Adipocyte (in vitro differentiated cells): ENCODE results near the gene SCGB1C1.

Experiments used
- DNase-seq: peaks from one replicate; pipeline ENCODE4 v3.0.0-alpha.2; 2015; ENCODE audit warnings: low read depth
- H3K27me3 ChIP-seq: replicated peaks from 2 replicates; pipeline ENCODE4 v1.7.0; 2013; ENCODE audit warnings: mild to moderate bottlenecking, low read length, moderate library complexity; ENCODE audit not compliant: control insufficient read depth, insufficient read depth
- H3K36me3 ChIP-seq: 2 replicates; pipeline ENCODE4 v1.7.0; 2013; ENCODE audit warnings: low read length, mild to moderate bottlenecking, moderate library complexity; ENCODE audit not compliant: control insufficient read depth, insufficient read depth, severe bottlenecking
- H3K4me1 ChIP-seq: 2 replicates; pipeline ENCODE4 v1.7.0; 2013; ENCODE audit warnings: mild to moderate bottlenecking, low read length, moderate library complexity; ENCODE audit not compliant: control insufficient read depth, insufficient read depth
- H3K4me3 ChIP-seq: 2 replicates; pipeline ENCODE4 v1.7.0; 2013; ENCODE audit warnings: mild to moderate bottlenecking, low read length, moderate library complexity
- H3K9ac ChIP-seq: 2 replicates; pipeline ENCODE4 v1.7.0; 2013; ENCODE audit warnings: mild to moderate bottlenecking, low read length, moderate library complexity
- H3K9me3 ChIP-seq: 2 replicates; pipeline ENCODE4 v1.7.0; 2013; ENCODE audit warnings: mild to moderate bottlenecking, low read length, moderate library complexity; ENCODE audit not compliant: control insufficient read depth

Gene SCGB1C1

GRCh38 chr11:199004-199581 is 6.2 kb downstream of the SCGB1C1 start:
- Histone ChIP-seq H3K4me1 (peaks cover 9% of the 10 kb centered on the region), H3K4me3 (no peak overlapping the region), H3K36me3 (peaks cover 17% of the 10 kb centered on the region), H3K27me3 (no peaks in the 10 kb centered on the region), H3K9me3 (no peaks in the 10 kb centered on the region), H3K9ac (no peak overlapping the region)
- DNase-seq = no peak

- Histone ChIP-seq H3K4me3 (no peak overlapping the region), H3K9ac (no peak overlapping the region), H3K27me3 (no peaks in the 10 kb centered on the region), H3K4me1 (peaks cover 15% of the 10 kb centered on the region), H3K9me3 (no peaks in the 10 kb centered on the region), H3K36me3 (peaks cover 24% of the 10 kb centered on the region)
- DNase-seq = no peak
These were observed 6.9 kb downstream of the SCGB1C1 start for GRCh38 chr11:199782-200181.

GRCh38 chr11:200224-201003 is 7.5 kb downstream of the SCGB1C1 start:
- H3K4me1 ChIP-seq = peaks cover 20% of the 10 kb centered on the region
- no peak overlapping the region for H3K9ac ChIP-seq
- peaks cover 31% of the 10 kb centered on the region for H3K36me3 ChIP-seq
- DNase-seq = no peak
- no peaks in the 10 kb centered on the region for H3K9me3 ChIP-seq
- H3K4me3 ChIP-seq = no peak overlapping the region
- no peaks in the 10 kb centered on the region for H3K27me3 ChIP-seq

GRCh38 chr11:201966-202365 is 9.1 kb downstream of the SCGB1C1 start:
- Histone ChIP-seq H3K36me3 (peaks cover 32% of the 10 kb centered on the region), H3K27me3 (no peaks in the 10 kb centered on the region), H3K4me1 (peaks cover 30% of the 10 kb centered on the region), H3K9me3 (no peaks in the 10 kb centered on the region), H3K9ac (no peak overlapping the region), H3K4me3 (no peak overlapping the region)
- no peak for DNase-seq

- Histone ChIP-seq H3K36me3 (peaks cover 32% of the 10 kb centered on the region), H3K27me3 (no peaks in the 10 kb centered on the region), H3K9me3 (no peaks in the 10 kb centered on the region), H3K4me3 (no peak overlapping the region), H3K4me1 (peaks cover 30% of the 10 kb centered on the region), H3K9ac (no peak overlapping the region)
- DNase-seq = no peak
These were observed 9.6 kb downstream of the SCGB1C1 start for GRCh38 chr11:202490-202889.

GRCh38 chr11:203056-203944 is 10.4 kb downstream of the SCGB1C1 start:
- Histone ChIP-seq H3K36me3 (peaks cover 32% of the 10 kb centered on the region), H3K4me3 (no peak overlapping the region), H3K9me3 (no peaks in the 10 kb centered on the region), H3K9ac (peak overlapping the region; percentile 43), H3K27me3 (no peaks in the 10 kb centered on the region), H3K4me1 (peaks cover 30% of the 10 kb centered on the region)
- DNase-seq = no peak

- Histone ChIP-seq H3K9me3 (no peaks in the 10 kb centered on the region), H3K36me3 (peaks cover 32% of the 10 kb centered on the region), H3K27me3 (no peaks in the 10 kb centered on the region), H3K9ac (peak overlapping the region; percentile 43), H3K4me3 (no peak overlapping the region), H3K4me1 (peaks cover 30% of the 10 kb centered on the region)
- DNase-seq = no peak
These were observed 11.2 kb downstream of the SCGB1C1 start for GRCh38 chr11:203945-204586.

- Histone ChIP-seq H3K9me3 (no peaks in the 10 kb centered on the region), H3K27me3 (no peaks in the 10 kb centered on the region), H3K4me3 (no peak overlapping the region), H3K9ac (peak overlapping the region; percentile 43), H3K36me3 (peaks cover 33% of the 10 kb centered on the region), H3K4me1 (peaks cover 35% of the 10 kb centered on the region)
- DNase-seq = no peak
These were observed 11.8 kb downstream of the SCGB1C1 start for GRCh38 chr11:204587-205109.

- Histone ChIP-seq H3K9me3 (no peaks in the 10 kb centered on the region), H3K4me3 (peak overlapping the region; percentile 99), H3K9ac (peak overlapping the region; percentile 100), H3K27me3 (no peaks in the 10 kb centered on the region), H3K36me3 (peaks cover 41% of the 10 kb centered on the region), H3K4me1 (peaks cover 43% of the 10 kb centered on the region)
- DNase-seq = no peak
These were observed 12.5 kb downstream of the SCGB1C1 start for GRCh38 chr11:205221-206001.

- peaks cover 48% of the 10 kb centered on the region for H3K4me1 ChIP-seq
- peak overlapping the region; percentile 100 for H3K9ac ChIP-seq
- H3K9me3 ChIP-seq = no peaks in the 10 kb centered on the region
- peak overlapping the region; percentile 99 for H3K4me3 ChIP-seq
- H3K27me3 ChIP-seq = no peaks in the 10 kb centered on the region
- peaks cover 45% of the 10 kb centered on the region for H3K36me3 ChIP-seq
- DNase-seq = no peak
These were observed 13.1 kb downstream of the SCGB1C1 start for GRCh38 chr11:206002-206384.
